GM21717 (cell line): ENCODE data around the gene NFKBIE.

Experiments used
- ATAC-seq: cut with Tn5 transposase; IDR thresholded peaks from one replicate; pipeline ENCODE4 v1.9.1; 2021; ENCODE audit warnings: mild to moderate bottlenecking, moderate library complexity; ENCODE audit not compliant: unreplicated experiment

NFKBIE gene

GRCh38 chr6:44228031-44228430 is 37.3 kb downstream of the NFKBIE start:
- ATAC-seq = no peak

- ATAC-seq = no peak
These were observed 38.1 kb downstream of the NFKBIE start for GRCh38 chr6:44227148-44227793.

- ATAC-seq = no peak
These were observed 38.8 kb downstream of the NFKBIE start for GRCh38 chr6:44226368-44227147.

- ATAC-seq = no peak
These were observed 39.6 kb downstream of the NFKBIE start for GRCh38 chr6:44225579-44226325.

- no peak for ATAC-seq
These were observed 40.4 kb downstream of the NFKBIE start for GRCh38 chr6:44224965-44225305.

- no peak for ATAC-seq
These were observed 41.1 kb downstream of the NFKBIE start for GRCh38 chr6:44224029-44224964.

- peak; percentile 38 for ATAC-seq
These were observed 41.9 kb downstream of the NFKBIE start, which contains the start of gene SLC29A1 for GRCh38 chr6:44223319-44224028. Gene SLC29A1 (plus strand): TSS chr6:44223595. CDS start chr6:44227314, 3,719 bp downstream.

GRCh38 chr6:44222486-44223318 is 42.6 kb downstream of the NFKBIE start:
- ATAC-seq = no peak

- ATAC-seq = no peak
These were observed 43.4 kb downstream of the NFKBIE start for GRCh38 chr6:44221961-44222335.

GRCh38 chr6:44221291-44221960 is 43.9 kb downstream of the NFKBIE start:
- peak; percentile 41 for ATAC-seq

- no peak for ATAC-seq
These were observed 44.4 kb downstream of the NFKBIE start for GRCh38 chr6:44220913-44221290.

GRCh38 chr6:44219815-44220784 is 45.3 kb downstream of the NFKBIE start:
- no peak for ATAC-seq

- no peak for ATAC-seq
These were observed 46.1 kb downstream of the NFKBIE start for GRCh38 chr6:44219053-44219814.

GRCh38 chr6:44217332-44218143 is 47.8 kb downstream of the NFKBIE start:
- ATAC-seq = no peak

GRCh38 chr6:44216677-44217331 is 48.5 kb downstream of the NFKBIE start, which contains the start of gene MYMX:
Gene MYMX (plus strand): TSS chr6:44216926. CDS start chr6:44217472, 546 bp downstream.
- no peak for ATAC-seq
